A549 (cell line): ENCODE data around the gene SCN5A. TPM values are rescaled to one million over a fixed set of nuclear protein-coding genes. Genes with fewer than 3 reads are reported as not detected.

ENCODE experiments used
- ATAC-seq, 2 experiments: fragments of 200-7000 bp in 1 of 2; fragments of >200 bp in 1 of 2; cut with Nextera tagmentation in 1 of 2; cut with Tn5 transposase in 1 of 2; 3 replicates each; pipeline versions ENCODE4 v1.8.0 to v1.9.1; 2018 to 2020; ENCODE audit warnings: mild to moderate bottlenecking in 1 of 2, moderate library complexity in 1 of 2
- CTCF ChIA-PET: fragments of 300-600 bp; sonication (Branson Sonifier 250); formaldehyde crosslinking; extraction: SDS; loops from one replicate; lab custom pipeline; 2021; ENCODE audit warnings: antibody characterized with exemption, inconsistent platforms; lab: Yijun Ruan, JAX
- POLR2A ChIA-PET: fragments of 350-600 bp; formaldehyde crosslinking; extraction: SDS; loops from one replicate; lab custom pipeline; 2021; ENCODE audit warnings: antibody characterized with exemption, inconsistent platforms; lab: Yijun Ruan, JAX
- DNase-seq, 2 experiments: peaks; one replicate each; pipeline versions ENCODE4 v3.0.0 to v3.0.0-alpha.2; 2011 to 2016; ENCODE audit warnings: low read depth in 1 of 2, low spot score in 1 of 2
- FAIRE-seq: peaks from 2 replicates; lab custom pipeline; 2011; peaks lifted over from hg19 to GRCh38; lab: Jason Lieb, UNC
- H3K27ac ChIP-seq, 2 experiments: fragments of >200 bp; sonication (Bioruptor Twin); formaldehyde crosslinking; 3 replicates each; pipeline ENCODE4 v1.5.1; 2016 to 2017
- H3K4me1 ChIP-seq: fragments of >200 bp; sonication (Bioruptor Twin); formaldehyde crosslinking; 3 replicates; pipeline ENCODE4 v1.6.1; 2016
- H3K4me2 ChIP-seq: fragments of >200 bp; sonication (Bioruptor Twin); formaldehyde crosslinking; 3 replicates; pipeline ENCODE4 v1.6.1; 2016
- H3K4me3 ChIP-seq: fragments of >200 bp; sonication (Bioruptor Twin); formaldehyde crosslinking; 3 replicates; pipeline ENCODE4 v1.5.1; 2016
- H3K9me3 ChIP-seq: fragments of >200 bp; sonication (Bioruptor Twin); formaldehyde crosslinking; 3 replicates; pipeline ENCODE4 v1.6.1; 2016
- BHLHE40 ChIP-seq: IDR thresholded peaks from 2 replicates; pipeline ENCODE4 v1.6.1; 2012; ENCODE audit warnings: low read depth, low read length, inconsistent platforms
- CBX2 ChIP-seq: fragments of 200-600 bp; sonication (generic); IDR thresholded peaks from 2 replicates; pipeline ENCODE4 v1.6.1; 2016; ENCODE audit warnings: low read depth, mild to moderate bottlenecking, borderline replicate concordance
- CBX8 ChIP-seq: fragments of 200-600 bp; sonication (generic); IDR thresholded peaks from 2 replicates; pipeline ENCODE4 v1.6.1; 2016
- CHD4 ChIP-seq: fragments of 200-600 bp; sonication (generic); IDR thresholded peaks from 2 replicates; pipeline ENCODE4 v1.6.1; 2016; ENCODE audit warnings: antibody characterized with exemption, mild to moderate bottlenecking, borderline replicate concordance
- CTCF ChIP-seq: fragments of >200 bp; sonication (Bioruptor Twin); formaldehyde crosslinking; IDR thresholded peaks from 3 replicates; pipeline ENCODE4 v1.5.1; 2016
- EHMT2 ChIP-seq: fragments of 200-600 bp; sonication (generic); IDR thresholded peaks from 2 replicates; pipeline ENCODE4 v1.6.1; 2016; ENCODE audit warnings: antibody characterized with exemption, low read depth, mild to moderate bottlenecking, moderate library complexity
- EP300 ChIP-seq, 2 experiments: fragments of >200 bp; sonication (Bioruptor Twin); formaldehyde crosslinking; IDR thresholded peaks; 2 replicates in 1 of 2; 3 replicates in 1 of 2; pipeline ENCODE4 v1.6.1; 2016 to 2017
- FOXS1 ChIP-seq: fragments of 250-450 bp; sonication (Bioruptor Pico); IDR thresholded peaks from 2 replicates; pipeline ENCODE4 v1.5.0; 2020; ENCODE audit warnings: mild to moderate bottlenecking, moderate library complexity
- HDAC2 ChIP-seq: fragments of 200-600 bp; sonication (generic); IDR thresholded peaks from 2 replicates; pipeline ENCODE4 v1.6.1; 2016
- HEYL ChIP-seq: fragments of 250-450 bp; sonication (Bioruptor Pico); IDR thresholded peaks from 2 replicates; pipeline ENCODE4 v1.8.0; 2021; ENCODE audit warnings: mild to moderate bottlenecking, moderate library complexity
- HOXA7 ChIP-seq: fragments of 250-450 bp; sonication (Bioruptor Pico); IDR thresholded peaks from 2 replicates; pipeline ENCODE4 v1.5.0; 2020; ENCODE audit warnings: mild to moderate bottlenecking, moderate library complexity
- JUN ChIP-seq, 2 experiments: fragments of >200 bp; sonication (Bioruptor Twin); formaldehyde crosslinking; IDR thresholded peaks; 2 replicates in 1 of 2; 3 replicates in 1 of 2; pipeline ENCODE4 v1.6.1; 2016 to 2017
- MAZ ChIP-seq: fragments of 150-350 bp; IDR thresholded peaks from 2 replicates; pipeline ENCODE4 v1.6.1; 2014; ENCODE audit warnings: antibody characterized with exemption, low read depth, low read length, borderline replicate concordance
- NPAS2 ChIP-seq: fragments of 250-450 bp; sonication (Bioruptor Pico); IDR thresholded peaks from 2 replicates; pipeline ENCODE4 v1.8.0; 2022; ENCODE audit warnings: mild to moderate bottlenecking, moderate library complexity, borderline replicate concordance
- RARB ChIP-seq: fragments of 250-450 bp; sonication (Bioruptor Pico); IDR thresholded peaks from 2 replicates; pipeline ENCODE4 v1.8.0; 2021; ENCODE audit warnings: mild to moderate bottlenecking, moderate library complexity
- RCOR1 ChIP-seq: fragments of 150-350 bp; IDR thresholded peaks from 2 replicates; pipeline ENCODE4 v1.6.1; 2014; ENCODE audit warnings: antibody characterized with exemption, low read length, low read depth
- RFX5 ChIP-seq: fragments of 450-650 bp; IDR thresholded peaks from 2 replicates; pipeline ENCODE4 v1.7.1; 2014; ENCODE audit warnings: antibody characterized with exemption, mild to moderate bottlenecking, moderate library complexity
- TP53 ChIP-seq: fragments of 250-450 bp; sonication (Bioruptor Pico); IDR thresholded peaks from 2 replicates; pipeline ENCODE4 v1.5.0; 2021; ENCODE audit warnings: mild to moderate bottlenecking, moderate library complexity
- ZC3H11A ChIP-seq: fragments of 450-650 bp; IDR thresholded peaks from 2 replicates; pipeline ENCODE4 v1.6.1; 2014; ENCODE audit warnings: antibody characterized with exemption, mild to moderate bottlenecking
- ZSCAN20 ChIP-seq: fragments of 250-450 bp; sonication (Bioruptor Pico); IDR thresholded peaks from 2 replicates; pipeline ENCODE4 v1.8.0; 2022; ENCODE audit warnings: mild to moderate bottlenecking, moderate library complexity
- WGBS: methylation state at CpG from one replicate; pipeline ENCODE4 v1.1.6; 2017; ENCODE audit errors: missing lambda C conversion rate; 5-methylcytosine and 5-hydroxymethylcytosine counted together
- polyA plus RNA-seq, 4 experiments: library from polyadenylated mRNA; depleted of rRNA in 3 of 4; stranded (reverse); fragments of >200 nt; fragmentation: RNase III in 1 of 4; extraction: RNeasy Plus Mini Kit Qiagen cat#74134 plus additional on column Dnase treatment in 1 of 4; gene quantifications; 2 replicates in 3 of 4; 3 replicates in 1 of 4; pipeline ENCODE4 v1.2.3, GENCODE V29; 2011 to 2017
- TF ChIP-seq, protein P1 (sequence below): IDR thresholded peaks from 2 replicates; pipeline ENCODE4 v1.6.1; 2012
- TF ChIP-seq, protein P2 (sequence below): IDR thresholded peaks from 2 replicates; pipeline ENCODE4 v1.6.1; 2012; ENCODE audit warnings: low read depth, borderline replicate concordance
- TF ChIP-seq, protein P3 (sequence below): fragments of 450-650 bp; IDR thresholded peaks from 2 replicates; pipeline ENCODE4 v1.6.1; 2014; ENCODE audit warnings: antibody characterized with exemption
- TF ChIP-seq, protein P4 (sequence below): fragments of 250-450 bp; sonication (Bioruptor Pico); IDR thresholded peaks from 2 replicates; pipeline ENCODE4 v1.5.0; 2021; ENCODE audit warnings: mild to moderate bottlenecking, moderate library complexity, borderline replicate concordance
- TF ChIP-seq, protein P5 (sequence below): fragments of 200-600 bp; sonication (generic); IDR thresholded peaks from 2 replicates; pipeline ENCODE4 v1.6.1; 2016; ENCODE audit warnings: antibody characterized with exemption, mild to moderate bottlenecking, moderate library complexity

Gene SCN5A
- polyA plus RNA-seq, 2 of the 4 experiments (the other 2 are of a cell fraction) = 0.09 to 0.19 TPM

DNA sequence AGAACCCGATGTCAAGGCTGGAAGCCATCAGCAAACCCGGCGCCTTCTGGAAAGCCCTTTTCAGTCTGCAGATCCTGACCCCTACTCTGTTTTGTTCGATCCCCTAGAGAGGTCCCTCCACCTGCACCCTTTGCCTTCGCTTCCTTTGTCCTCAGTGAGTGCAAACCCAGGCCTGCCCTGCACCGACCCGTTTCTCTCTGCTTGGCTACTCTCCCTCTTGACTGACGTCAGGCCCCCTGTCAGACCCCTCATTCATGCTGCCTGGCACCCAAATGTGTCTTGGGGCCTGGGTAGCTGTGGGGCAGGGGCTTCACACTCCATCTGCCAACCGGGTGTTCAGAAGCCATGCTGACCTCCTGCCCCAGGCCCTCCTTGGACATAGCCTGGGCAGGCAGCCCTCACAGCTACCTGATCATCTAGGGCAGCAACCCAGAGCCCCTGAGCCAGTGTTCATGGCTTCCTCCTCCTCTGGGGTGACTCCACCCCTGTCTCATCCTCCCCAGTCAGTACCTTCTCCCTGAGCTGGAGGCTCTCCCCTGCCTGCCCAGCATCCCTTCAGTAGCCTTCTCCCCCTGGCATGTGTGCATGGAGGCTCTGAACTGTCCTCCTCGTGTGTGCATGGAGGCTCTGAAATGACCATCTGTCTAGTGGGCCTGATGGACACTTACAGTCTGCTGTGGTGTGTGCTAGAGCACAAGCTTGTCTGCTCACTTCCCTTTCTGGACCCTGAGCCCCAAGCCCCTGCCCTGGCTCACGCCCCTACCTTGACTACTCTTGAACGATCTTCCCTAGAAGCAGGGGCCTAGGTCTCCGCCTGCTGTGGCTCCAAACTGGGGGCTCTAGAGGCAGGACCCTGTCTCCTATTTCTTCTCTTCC lies 83.9 kb downstream of the SCN5A start:
- TF ChIP-seq MAZ (no peak), HDAC2 (no peak), RCOR1 (no peak), HOXA7 (CRISPR knock-in tag) (no peak), ZSCAN20 (CRISPR knock-in tag) (no peak), ZC3H11A (no peak), FOXS1 (CRISPR knock-in tag) (no peak), CTCF (no peak), CBX2 (no peak), RFX5 (no peak), JUN (IDR thresholded peaks at IDR 0.05) (no peak), RARB (CRISPR knock-in tag) (no peak), HEYL (CRISPR knock-in tag) (no peak), TP53 (no peak)
- TF ChIP-seq, protein P1, sequence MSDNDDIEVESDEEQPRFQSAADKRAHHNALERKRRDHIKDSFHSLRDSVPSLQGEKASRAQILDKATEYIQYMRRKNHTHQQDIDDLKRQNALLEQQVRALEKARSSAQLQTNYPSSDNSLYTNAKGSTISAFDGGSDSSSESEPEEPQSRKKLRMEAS = no peak
- TF ChIP-seq, protein P2, sequence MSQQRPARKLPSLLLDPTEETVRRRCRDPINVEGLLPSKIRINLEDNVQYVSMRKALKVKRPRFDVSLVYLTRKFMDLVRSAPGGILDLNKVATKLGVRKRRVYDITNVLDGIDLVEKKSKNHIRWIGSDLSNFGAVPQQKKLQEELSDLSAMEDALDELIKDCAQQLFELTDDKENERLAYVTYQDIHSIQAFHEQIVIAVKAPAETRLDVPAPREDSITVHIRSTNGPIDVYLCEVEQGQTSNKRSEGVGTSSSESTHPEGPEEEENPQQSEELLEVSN = no peak
- TF ChIP-seq, protein P3, sequence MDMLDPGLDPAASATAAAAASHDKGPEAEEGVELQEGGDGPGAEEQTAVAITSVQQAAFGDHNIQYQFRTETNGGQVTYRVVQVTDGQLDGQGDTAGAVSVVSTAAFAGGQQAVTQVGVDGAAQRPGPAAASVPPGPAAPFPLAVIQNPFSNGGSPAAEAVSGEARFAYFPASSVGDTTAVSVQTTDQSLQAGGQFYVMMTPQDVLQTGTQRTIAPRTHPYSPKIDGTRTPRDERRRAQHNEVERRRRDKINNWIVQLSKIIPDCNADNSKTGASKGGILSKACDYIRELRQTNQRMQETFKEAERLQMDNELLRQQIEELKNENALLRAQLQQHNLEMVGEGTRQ = no peak
- TF ChIP-seq, protein P4, sequence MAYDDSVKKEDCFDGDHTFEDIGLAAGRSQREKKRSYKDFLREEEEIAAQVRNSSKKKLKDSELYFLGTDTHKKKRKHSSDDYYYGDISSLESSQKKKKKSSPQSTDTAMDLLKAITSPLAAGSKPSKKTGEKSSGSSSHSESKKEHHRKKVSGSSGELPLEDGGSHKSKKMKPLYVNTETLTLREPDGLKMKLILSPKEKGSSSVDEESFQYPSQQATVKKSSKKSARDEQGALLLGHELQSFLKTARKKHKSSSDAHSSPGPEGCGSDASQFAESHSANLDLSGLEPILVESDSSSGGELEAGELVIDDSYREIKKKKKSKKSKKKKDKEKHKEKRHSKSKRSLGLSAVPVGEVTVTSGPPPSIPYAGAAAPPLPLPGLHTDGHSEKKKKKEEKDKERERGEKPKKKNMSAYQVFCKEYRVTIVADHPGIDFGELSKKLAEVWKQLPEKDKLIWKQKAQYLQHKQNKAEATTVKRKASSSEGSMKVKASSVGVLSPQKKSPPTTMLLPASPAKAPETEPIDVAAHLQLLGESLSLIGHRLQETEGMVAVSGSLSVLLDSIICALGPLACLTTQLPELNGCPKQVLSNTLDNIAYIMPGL (CRISPR knock-in tag) = no peak
- DNase-seq = no peak
- no peak for FAIRE-seq
- Histone ChIP-seq H3K4me2 (no peak overlapping the region), H3K9me3 (no peaks in the 10 kb centered on the region), H3K4me1 (no peaks in the 10 kb centered on the region), H3K27ac (no peak overlapping the region), H3K4me3 (no peak overlapping the region)
- 54% methylated on average over 13 of the region's 13 CpGs for WGBS
- no peak for ATAC-seq
- ChIA-PET CTCF (interaction anchor here (0.5 to 1.7 kb wide), 3 partner anchors 17 to 90 kb away, joined by 3 to 4 read pairs (median 3); no protein-coding TSS in a partner anchor), POLR2A (no interaction called here)

DNA sequence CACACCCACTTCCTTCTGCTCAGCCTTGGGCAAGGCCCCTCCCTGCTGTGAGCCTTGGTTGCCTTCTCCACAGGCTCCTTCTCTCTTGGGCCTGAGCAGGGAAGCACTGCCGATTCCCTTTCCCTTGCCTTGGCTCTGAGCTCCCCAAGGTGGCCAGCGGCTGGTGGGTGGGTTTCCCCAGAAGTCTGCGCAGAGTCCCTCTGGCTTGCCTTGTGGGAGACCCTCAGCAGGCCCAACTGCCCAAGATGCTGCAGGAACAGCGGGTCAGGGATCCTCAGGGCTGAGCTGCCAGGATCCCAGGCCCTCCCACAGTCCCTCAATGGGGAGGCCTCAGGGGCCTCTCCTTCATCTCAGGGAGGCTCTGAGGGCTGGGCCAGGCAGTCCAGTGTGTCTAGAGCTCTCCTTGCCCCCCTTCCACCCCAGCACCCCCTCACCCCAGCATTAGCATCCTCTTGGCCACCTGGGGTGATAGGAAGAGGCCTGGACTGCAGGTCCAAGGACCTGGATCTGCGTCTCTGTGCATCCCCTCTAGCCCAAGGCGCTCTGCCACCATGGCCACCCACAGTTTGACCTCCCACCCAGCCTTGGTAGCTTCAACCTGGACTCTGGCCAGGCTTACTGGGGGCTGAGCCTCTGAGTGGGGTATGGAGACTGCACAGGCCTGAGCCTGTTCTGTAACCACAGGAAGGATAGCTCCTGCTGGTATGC lies 84.7 kb downstream of the SCN5A start:
- Histone ChIP-seq H3K4me1 (no peaks in the 10 kb centered on the region), H3K9me3 (no peaks in the 10 kb centered on the region), H3K27ac (no peak overlapping the region), H3K4me3 (no peak overlapping the region), H3K4me2 (no peak overlapping the region)
- no peak for DNase-seq
- 77% methylated on average over 4 of the region's 6 CpGs for WGBS
- FAIRE-seq = no peak
- ChIA-PET POLR2A (no interaction called here), CTCF (interaction anchor here (0.5 to 1.7 kb wide), 4 partner anchors 18 to 117 kb away, joined by 3 to 4 read pairs (median 4); no protein-coding TSS in a partner anchor)
- no peak for ATAC-seq
- TF ChIP-seq, protein P5, sequence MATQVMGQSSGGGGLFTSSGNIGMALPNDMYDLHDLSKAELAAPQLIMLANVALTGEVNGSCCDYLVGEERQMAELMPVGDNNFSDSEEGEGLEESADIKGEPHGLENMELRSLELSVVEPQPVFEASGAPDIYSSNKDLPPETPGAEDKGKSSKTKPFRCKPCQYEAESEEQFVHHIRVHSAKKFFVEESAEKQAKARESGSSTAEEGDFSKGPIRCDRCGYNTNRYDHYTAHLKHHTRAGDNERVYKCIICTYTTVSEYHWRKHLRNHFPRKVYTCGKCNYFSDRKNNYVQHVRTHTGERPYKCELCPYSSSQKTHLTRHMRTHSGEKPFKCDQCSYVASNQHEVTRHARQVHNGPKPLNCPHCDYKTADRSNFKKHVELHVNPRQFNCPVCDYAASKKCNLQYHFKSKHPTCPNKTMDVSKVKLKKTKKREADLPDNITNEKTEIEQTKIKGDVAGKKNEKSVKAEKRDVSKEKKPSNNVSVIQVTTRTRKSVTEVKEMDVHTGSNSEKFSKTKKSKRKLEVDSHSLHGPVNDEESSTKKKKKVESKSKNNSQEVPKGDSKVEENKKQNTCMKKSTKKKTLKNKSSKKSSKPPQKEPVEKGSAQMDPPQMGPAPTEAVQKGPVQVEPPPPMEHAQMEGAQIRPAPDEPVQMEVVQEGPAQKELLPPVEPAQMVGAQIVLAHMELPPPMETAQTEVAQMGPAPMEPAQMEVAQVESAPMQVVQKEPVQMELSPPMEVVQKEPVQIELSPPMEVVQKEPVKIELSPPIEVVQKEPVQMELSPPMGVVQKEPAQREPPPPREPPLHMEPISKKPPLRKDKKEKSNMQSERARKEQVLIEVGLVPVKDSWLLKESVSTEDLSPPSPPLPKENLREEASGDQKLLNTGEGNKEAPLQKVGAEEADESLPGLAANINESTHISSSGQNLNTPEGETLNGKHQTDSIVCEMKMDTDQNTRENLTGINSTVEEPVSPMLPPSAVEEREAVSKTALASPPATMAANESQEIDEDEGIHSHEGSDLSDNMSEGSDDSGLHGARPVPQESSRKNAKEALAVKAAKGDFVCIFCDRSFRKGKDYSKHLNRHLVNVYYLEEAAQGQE = no peak
- no peak for TF ChIP-seq EP300 (IDR thresholded peaks at IDR 0.05)
- no peak for TF ChIP-seq MAZ
- TF ChIP-seq CHD4 = no peak
- TF ChIP-seq BHLHE40 = no peak
- TF ChIP-seq ZC3H11A = no peak
- no peak for TF ChIP-seq NPAS2 (CRISPR knock-in tag)
- TF ChIP-seq CBX8 = no peak
- no peak for TF ChIP-seq EHMT2
- no peak for TF ChIP-seq RFX5
- TF ChIP-seq, protein P2 = no peak
